ENCODE measurements around the gene GATA1.

Gene GATA1

DNA sequence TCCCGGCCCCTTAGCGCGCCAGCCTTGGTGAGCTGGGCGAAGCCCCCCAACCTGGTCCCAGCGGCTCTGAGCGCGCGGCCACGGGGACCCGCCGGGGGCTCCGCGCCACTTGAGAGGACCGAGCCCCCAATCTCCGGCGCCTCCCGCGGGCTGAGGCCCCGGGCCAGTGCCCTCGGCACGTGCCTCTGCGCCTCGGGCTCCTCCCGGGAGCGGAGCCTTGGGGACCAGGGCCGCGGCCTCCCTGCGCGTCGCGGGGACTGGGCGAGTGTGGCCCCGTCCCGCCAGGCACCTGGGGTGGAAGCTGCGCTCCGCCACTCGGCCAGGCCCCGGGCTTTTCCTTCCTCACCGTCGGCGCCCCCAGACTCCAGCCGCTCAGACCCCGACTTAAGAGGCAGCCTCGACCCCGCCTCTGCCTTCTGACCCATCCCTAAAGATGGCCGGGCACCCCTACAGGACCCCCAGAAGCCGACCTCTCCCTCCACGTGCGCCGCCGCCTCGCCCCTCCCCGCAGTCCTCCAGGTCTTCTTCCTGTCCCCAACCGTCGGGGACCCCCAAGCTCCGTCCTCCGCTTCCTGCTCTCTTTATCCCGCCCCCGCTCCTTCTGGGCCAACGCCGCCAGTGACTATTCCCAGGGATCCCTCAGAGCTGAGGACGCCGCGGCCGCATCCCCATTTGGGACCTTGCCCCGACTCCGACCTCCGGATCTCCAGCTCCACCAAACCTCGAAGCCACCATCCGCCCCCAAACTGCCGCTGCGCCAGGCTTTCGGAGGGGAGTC is 40.7 kb downstream of the GATA1 start:
- no peak for DNase-seq (ENCODE audit: extremely low read depth, low read depth)
- TF ChIP-seq, protein P1, sequence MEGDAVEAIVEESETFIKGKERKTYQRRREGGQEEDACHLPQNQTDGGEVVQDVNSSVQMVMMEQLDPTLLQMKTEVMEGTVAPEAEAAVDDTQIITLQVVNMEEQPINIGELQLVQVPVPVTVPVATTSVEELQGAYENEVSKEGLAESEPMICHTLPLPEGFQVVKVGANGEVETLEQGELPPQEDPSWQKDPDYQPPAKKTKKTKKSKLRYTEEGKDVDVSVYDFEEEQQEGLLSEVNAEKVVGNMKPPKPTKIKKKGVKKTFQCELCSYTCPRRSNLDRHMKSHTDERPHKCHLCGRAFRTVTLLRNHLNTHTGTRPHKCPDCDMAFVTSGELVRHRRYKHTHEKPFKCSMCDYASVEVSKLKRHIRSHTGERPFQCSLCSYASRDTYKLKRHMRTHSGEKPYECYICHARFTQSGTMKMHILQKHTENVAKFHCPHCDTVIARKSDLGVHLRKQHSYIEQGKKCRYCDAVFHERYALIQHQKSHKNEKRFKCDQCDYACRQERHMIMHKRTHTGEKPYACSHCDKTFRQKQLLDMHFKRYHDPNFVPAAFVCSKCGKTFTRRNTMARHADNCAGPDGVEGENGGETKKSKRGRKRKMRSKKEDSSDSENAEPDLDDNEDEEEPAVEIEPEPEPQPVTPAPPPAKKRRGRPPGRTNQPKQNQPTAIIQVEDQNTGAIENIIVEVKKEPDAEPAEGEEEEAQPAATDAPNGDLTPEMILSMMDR (IDR thresholded peaks at IDR 0.05; ENCODE audit: low read depth, low read length, missing control alignments): no peak
- H3K4me3 ChIP-seq (replicated peaks; ENCODE audit: low read depth, low read length): no peak overlapping the region

DNA sequence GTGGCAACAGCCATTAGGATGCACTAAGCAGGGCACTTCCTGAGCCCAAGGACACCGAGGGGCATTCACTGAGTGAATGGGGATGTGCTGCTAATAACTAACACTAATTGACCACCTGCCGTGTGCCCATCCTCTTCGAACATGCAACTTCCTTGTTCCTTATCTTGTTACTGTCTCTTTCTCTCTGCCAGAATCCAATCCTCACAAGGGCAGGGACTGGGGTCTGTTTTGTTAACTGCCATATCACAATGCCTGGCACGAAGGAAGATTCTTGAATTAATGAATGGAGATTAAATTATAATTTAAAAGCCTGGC is 41.2 kb downstream of the GATA1 start:
- DNase-seq (ENCODE audit: extremely low read depth, low read depth): no peak
- H3K4me3 ChIP-seq (replicated peaks; ENCODE audit: low read depth, low read length): no peak overlapping the region
- TF ChIP-seq, protein P1 (IDR thresholded peaks at IDR 0.05; ENCODE audit: low read depth, low read length, missing control alignments): no peak

DNA sequence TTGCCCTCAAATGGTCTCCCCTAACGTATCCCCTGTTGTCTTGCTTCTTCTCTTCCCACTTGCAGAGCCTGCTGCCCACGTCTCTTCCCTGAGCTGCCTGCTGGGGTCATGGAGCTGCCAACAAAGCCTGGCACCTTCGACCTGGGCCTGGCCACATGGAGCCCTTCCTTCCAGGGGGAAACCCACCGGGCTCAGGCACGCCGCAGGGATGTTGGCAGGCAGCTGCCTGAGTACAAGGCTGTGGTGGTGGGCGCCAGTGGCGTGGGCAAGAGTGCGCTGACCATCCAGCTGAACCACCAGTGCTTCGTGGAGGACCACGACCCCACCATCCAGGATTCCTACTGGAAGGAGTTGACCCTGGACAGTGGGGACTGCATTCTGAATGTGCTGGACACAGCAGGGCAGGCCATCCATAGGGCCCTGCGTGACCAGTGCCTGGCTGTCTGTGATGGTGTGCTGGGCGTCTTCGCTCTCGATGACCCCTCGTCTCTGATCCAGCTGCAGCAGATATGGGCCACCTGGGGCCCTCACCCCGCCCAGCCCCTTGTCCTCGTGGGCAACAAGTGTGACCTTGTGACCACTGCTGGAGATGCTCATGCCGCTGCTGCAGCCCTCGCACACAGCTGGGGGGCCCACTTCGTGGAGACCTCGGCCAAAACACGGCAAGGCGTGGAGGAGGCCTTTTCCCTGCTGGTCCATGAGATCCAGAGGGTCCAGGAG is 42.8 kb downstream of the GATA1 start:
- TF ChIP-seq, protein P1 (IDR thresholded peaks at IDR 0.05; ENCODE audit: low read depth, low read length, missing control alignments): no peak
- H3K4me3 ChIP-seq (replicated peaks; ENCODE audit: low read depth, low read length): no peak overlapping the region
- no peak for DNase-seq (ENCODE audit: extremely low read depth, low read depth)

DNA sequence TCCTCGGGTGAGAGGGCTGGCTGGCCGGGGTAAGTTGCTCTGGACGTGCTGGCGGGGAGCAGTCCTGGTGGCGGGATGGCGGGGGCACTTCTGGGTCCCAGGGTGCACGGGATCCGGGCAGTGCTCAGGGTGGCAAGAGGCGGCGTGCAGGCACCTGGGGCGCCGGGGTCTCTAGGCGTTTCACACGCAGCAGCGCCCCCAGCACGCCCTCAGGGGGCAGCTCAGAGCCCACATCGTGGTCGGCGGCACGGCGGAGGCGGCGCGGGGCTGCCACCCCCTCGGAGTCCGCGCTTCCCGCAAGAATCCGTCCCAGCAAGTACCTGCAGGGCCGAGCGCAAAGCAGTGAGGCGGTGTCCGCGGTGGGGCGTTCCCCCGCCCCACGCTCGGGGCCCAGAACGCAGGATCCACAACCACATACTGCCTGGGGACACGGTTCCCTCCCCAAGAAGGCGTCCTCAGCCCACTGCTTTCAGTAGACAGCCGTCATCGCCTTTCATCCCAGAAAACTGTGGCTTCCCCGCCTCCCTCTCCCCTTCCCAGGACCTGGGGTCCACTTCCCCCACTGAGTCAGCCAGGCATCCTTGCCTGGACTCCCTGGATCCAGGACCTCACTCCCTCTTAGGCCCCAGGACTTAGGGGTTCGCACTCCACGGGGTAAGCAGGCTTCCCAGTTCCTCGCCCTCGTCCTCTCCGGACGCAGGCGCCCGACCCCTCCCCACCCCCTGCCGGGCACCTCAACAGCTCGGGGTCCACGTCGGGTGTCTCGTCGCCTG is 44.9 kb downstream of the GATA1 start:
- no peak for DNase-seq (ENCODE audit: extremely low read depth, low read depth)
- H3K4me3 ChIP-seq (replicated peaks; ENCODE audit: low read depth, low read length): no peak overlapping the region
- TF ChIP-seq, protein P1 (IDR thresholded peaks at IDR 0.05; ENCODE audit: low read depth, low read length, missing control alignments): no peak

DNA sequence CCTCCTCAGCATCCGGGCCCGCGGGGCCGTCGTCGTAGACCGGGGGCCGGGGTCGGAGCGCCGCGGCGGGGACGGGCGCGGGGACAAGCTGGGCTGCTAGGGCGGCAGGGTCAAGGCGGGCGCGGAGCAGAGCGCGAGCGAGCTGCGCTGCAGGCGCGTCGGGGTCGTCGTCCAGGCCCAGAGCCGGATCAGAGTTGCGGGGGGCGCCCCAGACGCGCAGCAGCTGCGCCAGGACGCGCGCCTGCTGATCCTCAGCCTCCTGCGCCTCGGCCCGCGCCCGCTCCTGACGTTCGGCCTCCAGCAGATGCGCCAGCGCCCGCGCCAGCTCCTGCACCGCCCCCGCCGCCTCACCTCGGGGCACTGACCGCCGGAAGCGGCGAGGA is 45.5 kb downstream of the GATA1 start:
- no peak for DNase-seq (ENCODE audit: extremely low read depth, low read depth)

DNA sequence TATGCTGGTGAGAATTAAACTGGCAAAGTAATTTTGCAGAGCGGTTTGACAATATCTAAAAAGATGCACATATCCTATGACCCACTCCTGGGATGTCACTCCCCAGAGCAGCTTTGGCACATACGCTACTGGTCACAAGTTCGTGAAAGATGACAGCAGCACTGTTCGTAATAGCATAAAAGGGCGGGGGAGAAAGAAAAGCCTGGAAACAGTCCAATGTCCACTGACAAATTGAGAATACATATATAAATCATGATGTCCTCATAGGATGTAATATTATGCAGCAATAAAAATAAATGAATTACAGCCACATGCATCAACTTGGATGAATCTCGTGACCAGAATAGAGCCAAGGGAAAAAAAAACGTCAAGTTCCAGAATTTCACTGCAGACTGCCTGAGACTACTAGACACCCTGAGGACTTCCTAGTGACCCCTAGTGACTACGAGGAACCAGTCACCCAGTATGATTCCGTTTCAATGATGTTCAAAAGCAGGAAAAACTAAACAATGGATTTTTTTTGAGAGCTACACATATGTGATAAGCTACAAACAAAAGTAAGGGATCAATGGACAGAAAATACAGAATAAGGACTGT is 47.2 kb downstream of the GATA1 start:
- no peak overlapping the region for H3K4me3 ChIP-seq (replicated peaks; ENCODE audit: low read depth, low read length)
- DNase-seq (ENCODE audit: extremely low read depth, low read depth): no peak
- TF ChIP-seq, protein P1 (IDR thresholded peaks at IDR 0.05; ENCODE audit: low read depth, low read length, missing control alignments): no peak

More for the DNA sequence above, 45.5 kb downstream of the GATA1 start:
- TF ChIP-seq, protein P1 (IDR thresholded peaks at IDR 0.05; ENCODE audit: low read depth, low read length, missing control alignments): no peak
- H3K4me3 ChIP-seq (replicated peaks; ENCODE audit: low read depth, low read length): no peak overlapping the region

Measured in HFF-Myc (cell line).